Neutrophil (primary cell): ENCODE measurements around the gene ABI1.
"Not testable (repeated sequence)": the region's sequence is repeated elsewhere in the genome, so short reads cannot be mapped to it uniquely, and the experiment has no call there.

Source experiments
- H3K27ac ChIP-seq: fragments of 200-600 bp; sonication (generic); 2 replicates; pipeline ENCODE4 v1.5.1; 2016; ENCODE audit warnings: mild to moderate bottlenecking, moderate library complexity
- H3K27me3 ChIP-seq: fragments of 200-600 bp; sonication (generic); 2 replicates; pipeline ENCODE4 v1.6.0; 2016; ENCODE audit warnings: mild to moderate bottlenecking
- H3K36me3 ChIP-seq: fragments of 200-600 bp; sonication (generic); 2 replicates; pipeline ENCODE4 v1.5.1; 2017
- H3K4me1 ChIP-seq, 2 experiments: fragments of 200-600 bp in 1 of 2; sonication (generic) in 1 of 2; 1 replicate in 1 of 2; 2 replicates in 1 of 2; pipeline versions ENCODE4 v1.5.1 to v1.6.1; 2013 to 2016; ENCODE audit warnings: low read depth in 1 of 2, low read length in 1 of 2, mild to moderate bottlenecking in 1 of 2, moderate library complexity in 1 of 2; ENCODE audit not compliant: control insufficient read depth in 1 of 2, insufficient read depth in 1 of 2
- H3K4me3 ChIP-seq, 2 experiments: fragments of 200-600 bp in 1 of 2; sonication (generic) in 1 of 2; 1 replicate in 1 of 2; 2 replicates in 1 of 2; pipeline ENCODE4 v1.5.1; 2013 to 2016; ENCODE audit warnings: low read depth in 1 of 2, low read length in 1 of 2, mild to moderate bottlenecking in 1 of 2, moderate library complexity in 1 of 2
- H3K9me3 ChIP-seq: fragments of 200-600 bp; sonication (generic); 2 replicates; pipeline ENCODE4 v1.5.1; 2016
- CTCF ChIP-seq: fragments of 200-600 bp; sonication (generic); IDR thresholded peaks from 2 replicates; pipeline ENCODE4 v1.5.1; 2016; ENCODE audit warnings: antibody characterized with exemption

ABI1 gene

DNA sequence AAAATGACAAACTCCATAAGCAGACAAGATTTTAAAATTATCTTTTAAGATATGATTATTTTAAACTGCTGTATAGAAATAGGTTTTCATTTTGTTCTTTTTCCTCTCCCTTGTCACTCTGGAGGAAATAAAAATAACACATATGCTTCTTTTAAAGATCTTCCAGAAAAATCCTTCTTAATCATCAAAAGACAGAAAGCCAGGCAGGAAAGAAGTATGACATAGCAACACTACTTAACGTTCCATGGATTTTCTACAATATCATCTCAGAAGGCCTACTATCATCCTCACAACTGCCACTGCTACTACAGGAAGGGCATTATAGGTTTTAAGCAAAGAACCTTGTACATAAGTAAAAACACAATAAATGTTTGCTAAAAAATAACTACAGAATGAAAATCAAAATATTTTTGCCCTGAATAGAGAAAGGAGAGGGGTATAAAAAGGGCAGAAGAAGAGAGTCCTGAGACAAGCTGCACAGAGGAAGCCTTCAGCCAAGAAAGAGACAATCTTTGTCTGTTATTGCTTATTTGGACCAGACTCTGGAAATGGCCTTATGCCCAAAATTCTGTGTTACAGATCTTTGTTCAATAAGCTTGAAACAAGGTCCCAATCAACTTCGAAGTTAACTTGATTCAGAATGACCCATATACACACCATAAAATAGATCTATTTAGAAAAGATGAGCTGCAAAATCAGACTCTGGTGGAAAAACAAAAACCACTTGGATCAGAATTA, 67.8 kb downstream of the ABI1 start:
- Histone ChIP-seq H3K36me3 (no peaks in the 10 kb centered on the region), H3K4me1 (no peaks in the 10 kb centered on the region), H3K9me3 (no peaks in the 10 kb centered on the region), H3K4me3 (no peak overlapping the region), H3K27ac (peak overlapping the region; percentile 38), H3K27me3 (no peaks in the 10 kb centered on the region)
- no peak for TF ChIP-seq CTCF

DNA sequence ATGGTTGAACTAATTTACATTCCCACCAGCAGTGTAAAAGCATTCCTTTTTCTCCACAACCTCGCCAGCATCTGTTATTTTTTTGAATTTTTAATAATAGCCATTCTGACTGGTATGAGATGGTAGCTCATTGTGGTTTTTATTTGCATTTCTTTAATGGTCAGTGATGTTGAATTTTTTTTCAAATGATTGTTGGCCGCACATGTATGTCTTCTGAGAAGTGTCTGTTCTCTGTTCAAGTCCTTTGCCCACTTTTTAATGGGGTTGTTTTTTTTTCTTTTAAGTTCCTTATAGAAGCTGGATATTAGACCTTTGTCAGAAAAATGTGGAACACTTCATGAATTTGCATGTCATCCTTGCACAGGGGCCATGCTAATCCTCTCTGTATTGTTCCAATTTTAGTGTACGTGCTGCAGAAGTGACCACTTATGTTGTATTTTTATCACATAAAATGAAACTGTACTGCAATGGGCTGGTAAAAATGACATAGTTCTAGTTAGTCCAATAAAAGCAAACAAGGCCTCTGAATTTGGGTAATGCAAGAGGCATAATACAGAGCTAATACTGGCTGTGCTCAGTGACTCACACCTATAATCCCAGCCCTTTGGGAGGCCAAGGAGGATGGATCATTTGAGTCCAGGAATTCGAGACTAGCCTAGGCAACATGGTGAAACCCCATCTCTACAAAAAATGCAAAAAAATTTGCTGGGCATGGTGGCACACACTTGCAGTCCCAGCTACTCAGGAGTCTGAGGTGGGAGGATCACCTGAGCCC, 70.3 kb downstream of the ABI1 start:
- H3K27me3 ChIP-seq: no peaks in the 10 kb centered on the region
- H3K36me3 ChIP-seq: peaks cover 4% of the 10 kb centered on the region
- peaks cover 0 to 4% of the 10 kb centered on the region in 2 experiments for H3K4me1 ChIP-seq
- TF ChIP-seq CTCF: no peak
- no peaks in the 10 kb centered on the region for H3K9me3 ChIP-seq
- no peak overlapping the region for H3K4me3 ChIP-seq
- H3K27ac ChIP-seq: no peak overlapping the region

GRCh38 chr10:26789779-26790178, 71.0 kb downstream of the ABI1 start:
- peaks cover 10% of the 10 kb centered on the region for H3K36me3 ChIP-seq
- not testable (repeated sequence) for H3K9me3 ChIP-seq, H3K4me3 ChIP-seq, H3K27ac ChIP-seq, H3K4me1 ChIP-seq, H3K27me3 ChIP-seq

- Histone ChIP-seq H3K4me3 (no peak overlapping the region), H3K27ac (no peak overlapping the region), H3K27me3 (no peaks in the 10 kb centered on the region), H3K9me3 (no peaks in the 10 kb centered on the region), H3K4me1 (peaks cover 0 to 4% of the 10 kb centered on the region in 2 experiments), H3K36me3 (peaks cover 18% of the 10 kb centered on the region)
- no peak for TF ChIP-seq CTCF
Observed at GRCh38 chr10:26787362-26787761, 73.4 kb downstream of the ABI1 start.

- Histone ChIP-seq H3K27me3 (no peaks in the 10 kb centered on the region), H3K36me3 (peaks cover 18% of the 10 kb centered on the region), H3K4me3 (no peak overlapping the region), H3K9me3 (no peaks in the 10 kb centered on the region), H3K27ac (no peak overlapping the region), H3K4me1 (peaks cover 9 to 11% of the 10 kb centered on the region in 2 experiments)
- no peak for TF ChIP-seq CTCF
Observed at GRCh38 chr10:26781797-26782196, 79.0 kb downstream of the ABI1 start.
